ENCODE measurements around the gene OR10H1. TPM values are rescaled to one million over a fixed set of nuclear protein-coding genes. Genes with fewer than 3 reads are reported as not detected.

The OR10H1 gene
- total RNA-seq (2021; ENCODE audit: unreplicated experiment) = 0.17 TPM
- 0.42 and 0.52 TPM in 2 replicates for polyA plus RNA-seq (2012)
- percentile 37 among the genes with signal in this experiment for Bru-seq, nascent RNA
- percentile 49 among the genes with signal in this experiment for BruChase-seq, experiment 1, labeled RNA remaining after a 6-hour chase
- percentile 40 among the genes with signal in this experiment for BruChase-seq, experiment 2, labeled RNA remaining after a 2-hour chase
- long read RNA-seq = 0 reads

GRCh38 chr19:15815306-15815705 is at the start of gene OR10H1:
TSS of gene OR10H1 (minus strand) at chr19:15815664. CDS start at chr19:15808037, 7,627 bp downstream.
- POLR2A ChIA-PET = interaction anchor here (0.7 to 1.3 kb wide), 3 partner anchors 13 to 116 kb away, joined by 3 to 4 read pairs (median 3); no protein-coding TSS in a partner anchor
- intact Hi-C loops (cut with micrococcal nuclease) = no loop called here

More at GRCh38 chr19:15815306-15815705, at the start of gene OR10H1:
- ATAC-seq (peak; percentile 81), DNase-seq (ENCODE audit: low read depth, low spot score) (no peak)
- ChIA-PET CTCF (no interaction called here), RAD21 (ENCODE audit: low non-redundant PET in 1 of 2, low total read pairs in 2 of 2, uncharacterized antibody in 2 of 2, unreplicated experiment in 2 of 2) (no interaction called here)
- H2AFZ ChIP-seq (ENCODE audit: low read depth, low read length, poor library complexity, severe bottlenecking) = no peak within 1 kb of the TSS
- H4K20me1 ChIP-seq (ENCODE audit: insufficient read depth) = no peaks in the 10 kb centered on the region
- no peaks in the 10 kb centered on the region for H3K79me2 ChIP-seq (ENCODE audit: insufficient read depth, low read length)
- peaks cover 30 to 55% of the 10 kb centered on the region in 2 experiments for H3K4me1 ChIP-seq (ENCODE audit: control insufficient read depth in 1 of 2, insufficient read depth in 2 of 2, low read length in 2 of 2)
- TF ChIP-seq FOSL1 (IDR thresholded peaks at IDR 0.05; ENCODE audit: low read depth) = peak; percentile 44; the same call in 1 of the 2 replicates
- peak in 2 of 3 experiments; percentile 18 to 28; a peak in 3 of 6 replicates for TF ChIP-seq CTCF (IDR thresholded peaks at IDR 0.05 in 2 of 3, conservative IDR thresholded peaks at IDR 0.05 in 1 of 3; ENCODE audit: borderline replicate concordance in 1 of 3, insufficient read depth in 1 of 3, low read depth in 2 of 3, low read length in 2 of 3)
- no peak for TF ChIP-seq POLR2AphosphoS5 (IDR thresholded peaks at IDR 0.05; ENCODE audit: low read depth, low read length)
- peak; percentile 38; the same call in 1 of the 2 replicates for TF ChIP-seq RAD21 (IDR thresholded peaks at IDR 0.05; ENCODE audit: low read depth)
- no peaks in the 10 kb centered on the region for H3K9me2 ChIP-seq (ENCODE audit: insufficient read depth)
- H3K4me2 ChIP-seq (ENCODE audit: low read length) = peak within 1 kb of the TSS; percentile 50
- no peak within 1 kb of the TSS for H3K4me3 ChIP-seq (replicated peaks in 1 of 2; ENCODE audit: low read depth in 1 of 2, low read length in 2 of 2)
- no TSS peak for BruUV-seq (replicated peaks)
- no peaks in the 10 kb centered on the region for H3K27me3 ChIP-seq (ENCODE audit: insufficient read depth, low read length)
- no peaks in the 10 kb centered on the region for H3K36me3 ChIP-seq (ENCODE audit: control insufficient read depth in 1 of 2, insufficient read depth in 2 of 2, low read length in 2 of 2)
- H3K9me3 ChIP-seq (ENCODE audit: control insufficient read depth in 1 of 2, insufficient read depth in 1 of 2, low read depth in 1 of 2, low read length in 2 of 2) = no peaks in the 10 kb centered on the region
- H3K9ac ChIP-seq (ENCODE audit: low read length) = no peak within 1 kb of the TSS
- no peak within 1 kb of the TSS for H3K27ac ChIP-seq (ENCODE audit: low read depth, low read length)

All from HCT116 (cell line).